ENCODE measurements around the gene CLDN6.

DNA sequence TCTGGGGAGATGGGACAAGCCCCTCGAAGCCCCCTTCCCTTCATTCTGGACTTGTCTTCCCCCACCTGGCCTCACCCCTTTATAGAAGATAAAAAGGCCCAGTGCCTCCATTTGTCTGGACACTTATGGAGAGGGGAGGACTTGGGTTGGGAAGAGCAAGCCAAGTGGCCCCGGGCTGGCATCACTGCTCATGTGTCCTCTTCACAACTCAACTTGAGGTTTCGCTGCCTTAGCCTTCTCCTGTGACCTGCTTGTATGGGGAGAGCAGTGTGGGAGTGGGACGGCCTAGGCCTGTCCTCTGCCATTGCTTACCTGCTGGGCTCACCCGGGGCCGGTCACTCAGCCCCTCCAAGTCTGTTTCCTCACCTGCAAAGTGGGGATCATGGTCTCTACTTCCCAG is 47.4 kb downstream of the CLDN6 start:
- no peak for TF ChIP-seq POLR2AphosphoS5 (IDR thresholded peaks at IDR 0.05; ENCODE audit: low read depth, low read length)
- TF ChIP-seq POU2F2 (IDR thresholded peaks at IDR 0.05; ENCODE audit: low read depth, low read length), result no peak
- no peak for TF ChIP-seq POLR2A (IDR thresholded peaks at IDR 0.05; ENCODE audit: low read depth, low read length)
